Mesothelial cell of epicardium (in vitro differentiated cells): Measurements from ENCODE around the gene OR7C1. TPM values are rescaled to one million over a fixed set of nuclear protein-coding genes. Genes with fewer than 3 reads are reported as not detected.
"Not testable (repeated sequence)": the region's sequence is repeated elsewhere in the genome, so short reads cannot be mapped to it uniquely, and the experiment has no call there.

Experiments used
- DNase-seq, 2 experiments: peaks; one replicate each; pipeline ENCODE4 v3.0.0; 2021; ENCODE audit warnings: low spot score in 2 of 2; ENCODE audit not compliant: unreplicated experiment in 2 of 2
- H3K27ac Mint-ChIP-seq: 2 replicates; pipeline ENCODE4 v1.8.0; 2021; ENCODE audit warnings: mixed read lengths
- H3K27me3 Mint-ChIP-seq: 2 replicates; pipeline ENCODE4 v1.8.0; 2021; ENCODE audit warnings: low read depth, mixed read lengths
- H3K36me3 Mint-ChIP-seq: 2 replicates; pipeline ENCODE4 v1.8.0; 2021; ENCODE audit warnings: mixed read lengths
- H3K4me1 Mint-ChIP-seq: 2 replicates; pipeline ENCODE4 v1.8.0; 2021; ENCODE audit warnings: mixed read lengths
- H3K4me3 Mint-ChIP-seq: 2 replicates; pipeline ENCODE4 v1.8.0; 2021; ENCODE audit warnings: mild to moderate bottlenecking, moderate library complexity, mixed read lengths
- H3K9me3 Mint-ChIP-seq: 2 replicates; pipeline ENCODE4 v1.8.0; 2021; ENCODE audit warnings: mixed read lengths
- CTCF ChIP-seq: fragments of 200-600 bp; sonication (generic); IDR thresholded peaks from one replicate; pipeline ENCODE4 v1.5.0; 2021; ENCODE audit warnings: antibody characterized with exemption; ENCODE audit not compliant: unreplicated experiment
- total RNA-seq: library from RNA; stranded (reverse); gene quantifications from 3 replicates; pipeline ENCODE4 v1.2.1, GENCODE V29; 2021

OR7C1 gene
- total RNA-seq, 1 donor from 2014 or later = not detected

- no peaks in the 10 kb centered on the region for H3K27me3 Mint-ChIP-seq
- no peak overlapping the region for H3K4me3 Mint-ChIP-seq
- H3K36me3 Mint-ChIP-seq = no peaks in the 10 kb centered on the region
- no peak for TF ChIP-seq CTCF
- H3K9me3 Mint-ChIP-seq = peaks cover 11% of the 10 kb centered on the region
- no peaks in the 10 kb centered on the region for H3K4me1 Mint-ChIP-seq
- H3K27ac Mint-ChIP-seq = no peak overlapping the region
- DNase-seq = no peak
Measured at GRCh38 chr19:14782626-14783409, 52.2 kb downstream of the OR7C1 start.

GRCh38 chr19:14781713-14782536 is 53.1 kb downstream of the OR7C1 start:
- not testable (repeated sequence) for H3K27me3 Mint-ChIP-seq, DNase-seq, H3K4me1 Mint-ChIP-seq, H3K27ac Mint-ChIP-seq, H3K4me3 Mint-ChIP-seq, H3K36me3 Mint-ChIP-seq
- H3K9me3 Mint-ChIP-seq = peaks cover 11% of the 10 kb centered on the region

- not testable (repeated sequence) for H3K36me3 Mint-ChIP-seq, DNase-seq, H3K4me3 Mint-ChIP-seq, H3K4me1 Mint-ChIP-seq, H3K27ac Mint-ChIP-seq
- peaks cover 11% of the 10 kb centered on the region for H3K9me3 Mint-ChIP-seq
- peaks cover 16% of the 10 kb centered on the region for H3K27me3 Mint-ChIP-seq
Measured at GRCh38 chr19:14780622-14781225, 54.3 kb downstream of the OR7C1 start.

GRCh38 chr19:14779151-14779550 is 55.8 kb downstream of the OR7C1 start:
- no peak for TF ChIP-seq CTCF
- Mint-ChIP-seq H3K27me3 (peaks cover 21% of the 10 kb centered on the region), H3K4me1 (no peaks in the 10 kb centered on the region), H3K4me3 (no peak overlapping the region), H3K36me3 (no peaks in the 10 kb centered on the region), H3K9me3 (peaks cover 8% of the 10 kb centered on the region), H3K27ac (no peak overlapping the region)
- DNase-seq = no peak

- not testable (repeated sequence) for H3K4me3 Mint-ChIP-seq, H3K36me3 Mint-ChIP-seq, DNase-seq, H3K9me3 Mint-ChIP-seq, H3K27ac Mint-ChIP-seq, H3K4me1 Mint-ChIP-seq
- H3K27me3 Mint-ChIP-seq = peaks cover 21% of the 10 kb centered on the region
Measured at GRCh38 chr19:14778110-14778845, 56.7 kb downstream of the OR7C1 start, which contains the start of gene ADGRE2. ADGRE2 (minus strand) TSS chr19:14778560; CDS start chr19:14776756, 1,804 bp downstream.

- H3K4me3 Mint-ChIP-seq = not testable (repeated sequence)
- peaks cover 21% of the 10 kb centered on the region for H3K27me3 Mint-ChIP-seq
Measured at GRCh38 chr19:14777645-14778044, 57.3 kb downstream of the OR7C1 start.

GRCh38 chr19:14775869-14776586 is 59.0 kb downstream of the OR7C1 start:
- Mint-ChIP-seq H3K36me3 (no peaks in the 10 kb centered on the region), H3K27me3 (peaks cover 21% of the 10 kb centered on the region), H3K4me3 (no peak overlapping the region), H3K27ac (no peak overlapping the region), H3K4me1 (no peaks in the 10 kb centered on the region), H3K9me3 (peaks cover 11% of the 10 kb centered on the region)
- no peak for TF ChIP-seq CTCF
- no peak for DNase-seq

More at GRCh38 chr19:14777645-14778044, 57.3 kb downstream of the OR7C1 start:
- not testable (repeated sequence) for H3K36me3 Mint-ChIP-seq, H3K4me1 Mint-ChIP-seq, DNase-seq, H3K27ac Mint-ChIP-seq, H3K9me3 Mint-ChIP-seq

- not testable (repeated sequence) for H3K27ac Mint-ChIP-seq, H3K4me3 Mint-ChIP-seq, H3K4me1 Mint-ChIP-seq, DNase-seq, H3K36me3 Mint-ChIP-seq
- peaks cover 12% of the 10 kb centered on the region for H3K9me3 Mint-ChIP-seq
- peaks cover 21% of the 10 kb centered on the region for H3K27me3 Mint-ChIP-seq
Measured at GRCh38 chr19:14775326-14775725, 59.7 kb downstream of the OR7C1 start.
